GM06990 (cell line): ENCODE results near the gene SSU72.
A peak's percentile ranks its signal among the peaks of the same experiment; 100 is the strongest.
"Not testable (repeated sequence)": the region's sequence is repeated elsewhere in the genome, so short reads cannot be mapped to it uniquely, and the experiment has no call there.

ENCODE experiments used
- DNase-seq: peaks from one replicate; pipeline ENCODE4 v3.0.0-alpha.2; 2011; ENCODE audit not compliant: insufficient read length; ENCODE audit errors: extremely low read depth
- H3K27me3 ChIP-seq: replicated peaks from 2 replicates; pipeline ENCODE4 v1.6.0; 2011; ENCODE audit warnings: low read length; ENCODE audit not compliant: control insufficient read depth, insufficient read depth
- H3K36me3 ChIP-seq: 2 replicates; pipeline ENCODE4 v1.5.1; 2011; ENCODE audit warnings: low read length; ENCODE audit not compliant: control insufficient read depth, insufficient read depth
- H3K4me3 ChIP-seq: replicated peaks from 2 replicates; pipeline ENCODE4 v1.5.1; 2011; ENCODE audit warnings: low read depth, mild to moderate bottlenecking, control low read depth, low read length
- TF ChIP-seq, protein P1 (sequence below): IDR thresholded peaks from 2 replicates; pipeline ENCODE4 v1.5.1; 2011; ENCODE audit warnings: low read length, control low read depth, mild to moderate bottlenecking, inconsistent platforms; ENCODE audit not compliant: insufficient read depth, poor library complexity, severe bottlenecking

SSU72 gene

DNA sequence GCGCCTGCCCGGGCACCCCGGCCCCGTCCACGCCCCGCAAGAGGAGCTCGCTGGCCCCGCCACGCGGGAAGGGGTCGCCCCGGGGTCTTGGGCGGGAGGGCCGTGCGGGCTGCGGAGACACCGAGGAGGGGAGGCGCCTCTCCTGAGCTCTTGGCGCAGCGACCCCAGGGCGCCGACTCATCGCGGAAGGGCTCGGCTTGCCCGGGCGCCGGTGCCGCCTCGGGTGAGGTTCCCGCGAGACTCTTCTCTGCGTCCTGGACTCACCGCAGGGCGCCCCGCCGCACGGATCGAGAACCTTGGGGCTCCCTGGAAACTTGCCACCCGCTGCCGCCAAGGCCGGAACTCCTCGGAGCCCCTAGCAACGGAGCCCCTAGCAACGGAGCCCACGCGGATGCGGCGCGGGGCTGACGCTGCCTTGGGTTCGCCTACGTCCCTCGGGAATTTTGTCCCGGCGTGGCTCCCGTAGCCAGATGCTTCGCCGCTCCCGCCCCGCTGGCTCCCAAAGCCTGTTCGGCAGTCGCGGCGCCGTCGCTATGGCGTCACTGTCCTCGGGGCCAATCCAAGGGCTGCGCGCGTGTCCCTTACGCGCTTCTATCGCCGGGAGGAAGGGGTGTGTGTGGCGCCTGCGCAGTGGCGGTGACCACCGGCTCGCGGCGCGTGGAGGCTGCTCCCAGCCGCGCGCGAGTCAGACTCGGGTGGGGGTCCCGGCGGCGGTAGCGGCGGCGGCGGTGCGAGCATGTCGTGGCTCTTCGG is 63.0 kb downstream of the SSU72 start, which contains the start of gene ATAD3A:
TSS of gene ATAD3A (plus strand) at position 630 of the 753 bp plus-strand sequence. CDS start at position 737, 107 bp downstream.
- H3K27me3 ChIP-seq: no peaks in the 10 kb centered on the region
- TF ChIP-seq, protein P1, sequence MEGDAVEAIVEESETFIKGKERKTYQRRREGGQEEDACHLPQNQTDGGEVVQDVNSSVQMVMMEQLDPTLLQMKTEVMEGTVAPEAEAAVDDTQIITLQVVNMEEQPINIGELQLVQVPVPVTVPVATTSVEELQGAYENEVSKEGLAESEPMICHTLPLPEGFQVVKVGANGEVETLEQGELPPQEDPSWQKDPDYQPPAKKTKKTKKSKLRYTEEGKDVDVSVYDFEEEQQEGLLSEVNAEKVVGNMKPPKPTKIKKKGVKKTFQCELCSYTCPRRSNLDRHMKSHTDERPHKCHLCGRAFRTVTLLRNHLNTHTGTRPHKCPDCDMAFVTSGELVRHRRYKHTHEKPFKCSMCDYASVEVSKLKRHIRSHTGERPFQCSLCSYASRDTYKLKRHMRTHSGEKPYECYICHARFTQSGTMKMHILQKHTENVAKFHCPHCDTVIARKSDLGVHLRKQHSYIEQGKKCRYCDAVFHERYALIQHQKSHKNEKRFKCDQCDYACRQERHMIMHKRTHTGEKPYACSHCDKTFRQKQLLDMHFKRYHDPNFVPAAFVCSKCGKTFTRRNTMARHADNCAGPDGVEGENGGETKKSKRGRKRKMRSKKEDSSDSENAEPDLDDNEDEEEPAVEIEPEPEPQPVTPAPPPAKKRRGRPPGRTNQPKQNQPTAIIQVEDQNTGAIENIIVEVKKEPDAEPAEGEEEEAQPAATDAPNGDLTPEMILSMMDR: no peak
- peak within 1 kb of the TSS; percentile 88 for H3K4me3 ChIP-seq
- peak; percentile 96 for DNase-seq
- H3K36me3 ChIP-seq: peaks cover 1% of the 10 kb centered on the region

DNA sequence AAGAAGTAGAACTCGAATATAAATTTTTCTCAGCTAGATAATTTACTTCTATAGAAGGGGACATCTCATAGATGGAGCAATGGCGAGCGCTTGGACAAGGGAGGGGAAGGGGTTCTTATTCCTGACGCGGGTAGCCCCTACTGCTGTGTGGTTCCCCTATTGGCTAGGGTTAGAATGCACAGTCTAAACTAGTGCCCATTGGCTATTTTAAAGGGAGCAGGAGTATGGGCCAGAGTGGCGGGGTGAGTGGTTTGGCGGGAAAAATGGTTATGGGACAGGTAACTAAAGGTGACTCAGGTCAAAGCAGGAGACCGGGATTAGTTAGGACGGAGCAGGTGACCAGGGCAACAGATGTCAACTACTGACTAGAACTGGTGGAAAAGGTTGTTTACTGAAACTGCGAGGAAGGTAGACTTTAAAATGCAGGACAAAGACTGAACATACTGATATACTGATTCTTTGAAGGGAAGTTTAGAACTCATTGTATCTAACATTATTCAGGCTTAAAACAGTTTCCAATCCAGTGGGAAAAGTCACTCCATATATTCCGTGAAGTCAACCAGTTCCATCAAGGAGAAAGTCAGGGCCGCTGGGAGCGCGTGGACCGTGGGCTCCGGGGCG is 63.6 kb downstream of the SSU72 start:
- TF ChIP-seq, protein P1: no peak
- peaks cover 1% of the 10 kb centered on the region for H3K36me3 ChIP-seq
- peak overlapping the region; percentile 88 for H3K4me3 ChIP-seq
- H3K27me3 ChIP-seq: no peaks in the 10 kb centered on the region
- DNase-seq: no peak

DNA sequence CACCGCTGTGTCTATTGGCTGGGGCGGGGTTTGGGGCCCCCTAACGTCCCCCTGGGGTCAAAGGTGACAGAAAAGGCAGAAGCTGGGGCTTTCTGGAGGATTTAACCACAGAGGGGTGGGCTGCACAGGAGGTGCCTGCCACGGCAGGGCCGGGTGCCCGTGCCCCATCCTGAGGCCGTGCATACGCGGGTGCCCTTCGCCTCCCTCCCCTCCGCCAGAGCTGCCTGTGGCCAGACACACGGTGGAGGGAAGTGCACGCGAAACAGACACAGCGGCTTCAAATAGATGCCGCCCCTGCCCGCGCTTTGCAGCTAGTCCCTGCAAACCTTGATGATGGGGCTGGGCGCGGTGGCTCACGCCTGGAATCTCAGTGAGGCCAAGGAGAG is 65.2 kb downstream of the SSU72 start:
- not testable (repeated sequence) for DNase-seq, H3K36me3 ChIP-seq, H3K27me3 ChIP-seq, H3K4me3 ChIP-seq

DNA sequence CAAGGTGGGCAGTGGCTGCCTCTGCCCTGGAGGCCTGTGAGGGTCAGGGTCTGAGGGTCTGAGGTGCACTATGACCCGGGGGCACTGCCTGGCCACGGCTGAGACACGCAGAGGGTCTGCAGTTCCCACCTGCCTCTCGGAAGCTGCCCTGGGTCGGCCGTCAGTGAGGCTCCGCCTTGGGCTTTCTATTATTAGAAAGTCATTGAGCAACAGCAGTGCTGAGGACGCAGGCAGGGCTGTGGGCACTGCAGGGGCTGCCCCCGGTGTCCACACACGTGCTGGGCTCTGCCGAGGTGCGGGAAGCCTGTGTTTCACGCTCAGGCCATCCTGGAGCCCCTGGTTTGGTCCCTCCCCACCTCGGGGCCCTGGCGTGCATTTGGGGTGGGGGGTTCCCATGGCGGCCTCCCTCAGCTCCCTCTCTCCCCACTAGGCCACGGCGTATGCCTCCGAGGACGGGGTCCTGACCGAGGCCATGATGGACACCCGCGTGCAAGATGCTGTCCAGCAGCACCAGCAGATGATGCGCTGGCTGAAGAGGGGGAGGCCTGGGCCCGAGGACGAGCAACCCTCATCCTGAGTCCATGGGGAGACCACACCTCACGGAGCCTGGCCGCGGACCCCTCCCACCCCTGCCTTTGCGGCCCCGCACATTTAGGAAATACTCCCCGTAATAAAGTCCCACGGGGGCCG is 65.7 kb downstream of the SSU72 start:
- not testable (repeated sequence) for DNase-seq, H3K4me3 ChIP-seq, H3K27me3 ChIP-seq, H3K36me3 ChIP-seq

DNA sequence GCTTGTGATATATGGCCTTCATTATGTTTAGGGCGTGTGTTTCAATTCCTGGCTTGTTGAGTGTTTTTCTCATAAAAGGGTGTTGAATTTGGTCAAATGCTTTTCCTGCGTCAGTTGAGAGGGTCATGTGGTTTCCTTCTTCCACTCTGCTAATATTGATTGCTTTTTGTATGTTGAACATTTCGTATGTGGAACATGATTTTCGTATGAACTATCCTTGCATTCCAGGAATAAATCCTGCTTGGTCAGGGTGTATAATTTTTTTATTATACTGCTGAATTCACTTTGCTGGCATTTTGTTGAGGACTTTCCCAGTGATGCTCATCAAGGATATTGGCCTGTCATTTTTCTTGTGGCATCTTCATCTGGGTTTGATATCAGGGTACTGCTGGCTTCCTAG is 67.4 kb downstream of the SSU72 start:
- H3K27me3 ChIP-seq: no peaks in the 10 kb centered on the region
- TF ChIP-seq, protein P1: no peak
- H3K36me3 ChIP-seq: no peaks in the 10 kb centered on the region
- no peak for DNase-seq
- H3K4me3 ChIP-seq: no peak overlapping the region

DNA sequence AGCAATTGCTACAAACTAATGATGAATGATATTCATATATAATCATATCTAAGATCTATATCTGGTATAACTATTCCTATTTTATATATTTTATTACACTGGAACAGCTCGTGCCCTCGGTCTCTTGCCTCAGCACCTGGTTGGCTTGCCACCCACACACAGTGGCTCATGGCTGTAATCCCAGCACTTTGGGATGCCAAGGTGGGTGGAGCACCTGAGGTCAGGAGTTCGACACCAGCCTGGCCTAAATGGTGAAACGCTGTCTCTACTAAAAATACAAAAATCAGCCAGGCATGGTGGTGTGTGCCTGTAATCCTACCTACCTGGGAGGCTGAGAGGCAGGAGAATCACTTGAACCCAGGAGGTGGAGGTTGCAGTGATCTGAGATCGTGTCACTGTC is 68.9 kb downstream of the SSU72 start:
- not testable (repeated sequence) for H3K36me3 ChIP-seq, H3K4me3 ChIP-seq, H3K27me3 ChIP-seq, DNase-seq

DNA sequence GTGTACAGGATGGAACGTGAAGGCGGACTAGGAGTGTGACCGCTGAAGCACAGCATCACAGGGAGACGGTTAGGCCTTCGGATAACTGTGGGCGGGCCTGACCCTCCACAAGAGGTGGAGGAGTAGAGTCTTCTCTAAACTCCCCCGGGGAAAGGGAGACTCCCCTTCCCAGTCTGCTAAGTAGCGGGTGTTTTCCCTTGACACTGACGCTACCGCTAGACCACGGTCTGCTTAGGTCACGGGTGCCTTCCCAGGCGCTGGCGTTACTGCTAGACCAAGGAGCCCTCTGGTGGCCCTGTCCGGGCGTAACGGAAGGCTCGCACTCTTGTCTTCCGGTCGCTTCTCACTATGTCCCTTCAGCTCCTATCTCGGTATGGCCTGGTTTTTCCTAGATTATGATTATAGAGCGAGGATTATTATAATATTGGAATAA is 69.3 kb downstream of the SSU72 start:
- H3K4me3 ChIP-seq: peak overlapping the region; percentile 5; the same call in 1 of the 2 replicates
- TF ChIP-seq, protein P1: peak; percentile 7
- not testable (repeated sequence) for DNase-seq, H3K36me3 ChIP-seq, H3K27me3 ChIP-seq
